Esophagus muscularis mucosa (tissue), 4 donors: ENCODE results near the gene EPB41L5. TPM values are rescaled to one million over a fixed set of nuclear protein-coding genes. Genes with fewer than 3 reads are reported as not detected.

Experiments
- DNase-seq: peaks from one replicate; pipeline ENCODE4 v3.0.0-alpha.2; 2017; ENCODE audit errors: extremely low spot score
- H3K27ac ChIP-seq, 4 donors: fragments of 200-600 bp; sonication (generic); replicated peaks in 1 of 4; 1 replicate in 3 of 4; 2 replicates in 1 of 4; pipeline ENCODE4 v1.5.1; 2016 to 2019; ENCODE audit warnings: mild to moderate bottlenecking in 1 of 4
- H3K27me3 ChIP-seq, 4 donors: fragments of 200-600 bp; sonication (generic); one replicate each; pipeline versions ENCODE4 v1.5.1 to v1.6.0; 2016 to 2019
- H3K36me3 ChIP-seq, 4 donors: fragments of 200-600 bp; sonication (generic); one replicate each; pipeline ENCODE4 v1.5.1; 2016 to 2019
- H3K4me1 ChIP-seq, 4 donors: fragments of 200-600 bp; sonication (generic); one replicate each; pipeline ENCODE4 v1.5.1; 2016 to 2019
- H3K4me3 ChIP-seq, 4 donors: fragments of 200-600 bp; sonication (generic); 1 replicate in 2 of 4; 2 replicates in 2 of 4; pipeline ENCODE4 v1.5.1; 2016 to 2019; ENCODE audit warnings: mild to moderate bottlenecking in 4 of 4, moderate library complexity in 1 of 4
- H3K9me3 ChIP-seq, 4 donors: fragments of 200-600 bp; sonication (generic); 1 replicate in 3 of 4; 2 replicates in 1 of 4; pipeline ENCODE4 v1.5.1; 2016 to 2019
- CTCF ChIP-seq, 3 experiments: fragments of 200-600 bp in 2 of 3; fragments of 450-650 bp in 1 of 3; sonication (generic) in 2 of 3; IDR thresholded peaks; one replicate each; pipeline ENCODE4 v1.5.1; 2017 to 2019; ENCODE audit warnings: antibody characterized with exemption in 3 of 3, mild to moderate bottlenecking in 2 of 3, moderate library complexity in 1 of 3
- EP300 ChIP-seq: sonication (generic); formaldehyde crosslinking; IDR thresholded peaks from one replicate; pipeline ENCODE4 v1.6.1; 2017; ENCODE audit warnings: antibody characterized with exemption
- POLR2A ChIP-seq: fragments of 450-650 bp; IDR thresholded peaks from one replicate; pipeline ENCODE4 v1.6.1; 2017; ENCODE audit warnings: antibody characterized with exemption, moderate library complexity, mild to moderate bottlenecking, low read depth
- POLR2AphosphoS5 ChIP-seq, 2 donors: sonication (generic); formaldehyde crosslinking; IDR thresholded peaks; one replicate each; pipeline ENCODE4 v1.6.1; 2017; ENCODE audit warnings: antibody characterized with exemption in 2 of 2
- WGBS: methylation state at CpG from one replicate; pipeline ENCODE4 v1.1.5; 2018; 5-methylcytosine and 5-hydroxymethylcytosine counted together
- intact Hi-C: fragments of 100-400 bp; cut with DNase I; formaldehyde crosslinking; loops from one replicate; pipeline ENCODE4 v1.15.1; 2023
- total RNA-seq, 4 donors: library from RNA; depleted of rRNA; stranded (reverse); fragments of >200 nt; gene quantifications; one replicate each; pipeline versions ENCODE4 v1.1.0 to v1.2.1, GENCODE V29; 2016

The EPB41L5 gene
- total RNA-seq, 4 donors from 2014 or later, result 16.0 to 30.3 (median 21.6) TPM

GRCh38 chr2:120123090-120123489 is 110.2 kb downstream of the EPB41L5 start:
- DNase-seq, result no peak
- H3K9me3 ChIP-seq, result no peaks in the 10 kb centered on the region
- WGBS, result 92% methylated on average over 3 of the region's 3 CpGs
- intact Hi-C loops, result no loop called here
- no peak overlapping the region for H3K4me3 ChIP-seq
- no peaks in the 10 kb centered on the region for H3K4me1 ChIP-seq
- H3K27me3 ChIP-seq, result no peaks in the 10 kb centered on the region
- H3K27ac ChIP-seq, result no peak overlapping the region
- peaks cover 0 to 10% (median 5%) of the 10 kb centered on the region in 4 donors for H3K36me3 ChIP-seq
- TF ChIP-seq EP300 (no peak), CTCF (IDR thresholded peaks at IDR 0.05) (no peak), POLR2A (no peak), POLR2AphosphoS5 (IDR thresholded peaks at IDR 0.05) (no peak)

- TF ChIP-seq EP300, result no peak
- DNase-seq, result no peak
- Histone ChIP-seq H3K36me3 (peaks cover 0 to 15% (median 3%) of the 10 kb centered on the region in 4 donors), H3K27ac (no peak overlapping the region), H3K4me3 (no peak overlapping the region), H3K27me3 (no peaks in the 10 kb centered on the region), H3K4me1 (no peaks in the 10 kb centered on the region), H3K9me3 (no peaks in the 10 kb centered on the region)
- intact Hi-C loops, result no loop called here
- WGBS, result 90% methylated on average over 3 of the region's 3 CpGs
Measured at GRCh38 chr2:120125195-120125594, 112.3 kb downstream of the EPB41L5 start.

- no peak for DNase-seq
- Histone ChIP-seq H3K27ac (no peak overlapping the region), H3K4me3 (no peak overlapping the region), H3K4me1 (peaks cover 0 to 15% (median 3%) of the 10 kb centered on the region in 4 donors), H3K9me3 (no peaks in the 10 kb centered on the region), H3K27me3 (no peaks in the 10 kb centered on the region), H3K36me3 (peaks cover 0 to 16% (median 11%) of the 10 kb centered on the region in 4 donors)
- TF ChIP-seq POLR2AphosphoS5 (IDR thresholded peaks at IDR 0.05) (no peak), EP300 (no peak), CTCF (IDR thresholded peaks at IDR 0.05) (no peak), POLR2A (no peak)
- intact Hi-C loops, result no loop called here
Measured at GRCh38 chr2:120128216-120128615, 115.3 kb downstream of the EPB41L5 start.

GRCh38 chr2:120132190-120132589 is 119.3 kb downstream of the EPB41L5 start:
- Histone ChIP-seq H3K27me3 (no peaks in the 10 kb centered on the region), H3K4me1 (peaks cover 0 to 15% (median 3%) of the 10 kb centered on the region in 4 donors), H3K9me3 (no peaks in the 10 kb centered on the region), H3K4me3 (no peak overlapping the region), H3K36me3 (peaks cover 0 to 32% (median 19%) of the 10 kb centered on the region in 4 donors), H3K27ac (no peak overlapping the region)
- no peak for DNase-seq
- TF ChIP-seq POLR2AphosphoS5 (IDR thresholded peaks at IDR 0.05), result no peak
- no peak for TF ChIP-seq CTCF (IDR thresholded peaks at IDR 0.05)
- no peak for TF ChIP-seq EP300
- TF ChIP-seq POLR2A, result no peak
- WGBS, result 50% methylated on average over 5 of the region's 5 CpGs
- intact Hi-C loops, result no loop called here

GRCh38 chr2:120132691-120133090 is 119.8 kb downstream of the EPB41L5 start:
- H3K27me3 ChIP-seq, result no peaks in the 10 kb centered on the region
- no peaks in the 10 kb centered on the region for H3K9me3 ChIP-seq
- H3K4me1 ChIP-seq, result peaks cover 0 to 15% (median 3%) of the 10 kb centered on the region in 4 donors
- no peak overlapping the region for H3K27ac ChIP-seq
- peaks cover 0 to 32% (median 17%) of the 10 kb centered on the region in 4 donors for H3K36me3 ChIP-seq
- 95% methylated on average over 1 of the region's 1 CpG for WGBS
- intact Hi-C loops, result no loop called here
- no peak for TF ChIP-seq POLR2A
- no peak for TF ChIP-seq CTCF (IDR thresholded peaks at IDR 0.05)
- no peak for TF ChIP-seq EP300
- TF ChIP-seq POLR2AphosphoS5 (IDR thresholded peaks at IDR 0.05), result no peak
- no peak for DNase-seq
- no peak overlapping the region for H3K4me3 ChIP-seq
